ENCODE data around the gene RNF103. TPM values are rescaled to one million over a fixed set of nuclear protein-coding genes. Genes with fewer than 3 reads are reported as not detected.

The RNF103 gene
- total and polyA plus RNA-seq, 2 of the 13 experiments (the other 11 are each of a cell fraction or from before 2014, with no cell fraction given): 19.8 to 21.1 TPM

GRCh38 chr2:86649119-86649947, 25.7 kb upstream of the RNF103 start (continued):
- no peak for TF ChIP-seq ZBTB37 (CRISPR knock-in tag; IDR thresholded peaks at IDR 0.05)
- TF ChIP-seq NAIF1 (CRISPR knock-in tag; IDR thresholded peaks at IDR 0.05; ENCODE audit: borderline replicate concordance): peak; percentile 59; the same call in 1 of the 2 replicates
- no peak for TF ChIP-seq ZNF225 (CRISPR knock-in tag; IDR thresholded peaks at IDR 0.05)
- TF ChIP-seq IRF9 (CRISPR knock-in tag; IDR thresholded peaks at IDR 0.05; ENCODE audit: borderline replicate concordance): no peak
- TF ChIP-seq SCMH1 (CRISPR knock-in tag; IDR thresholded peaks at IDR 0.05; ENCODE audit: borderline replicate concordance): no peak
- TF ChIP-seq ZNF850 (CRISPR knock-in tag; conservative IDR thresholded peaks at IDR 0.05): no peak
- TF ChIP-seq DPF2 (CRISPR knock-in tag; IDR thresholded peaks at IDR 0.05; ENCODE audit: borderline replicate concordance, low read depth): peak; percentile 54; the same call in 1 of the 2 replicates
- no peak for TF ChIP-seq ZNF576 (CRISPR knock-in tag; IDR thresholded peaks at IDR 0.05)
- 0 out of 2 replicates have a peak, but pooled peaks have one; percentile 8 for TF ChIP-seq HNF1B (CRISPR knock-in tag; IDR thresholded peaks at IDR 0.05)
- no peak for TF ChIP-seq ZNF296 (CRISPR knock-in tag; conservative IDR thresholded peaks at IDR 0.05)
- TF ChIP-seq ZNF318 (CRISPR knock-in tag; IDR thresholded peaks at IDR 0.05): no peak
- no peak for TF ChIP-seq SP140L (CRISPR knock-in tag; IDR thresholded peaks at IDR 0.05; ENCODE audit: borderline replicate concordance)
- no peak for TF ChIP-seq ZFP36L2 (CRISPR knock-in tag; IDR thresholded peaks at IDR 0.05)
- TF ChIP-seq CEBPB (IDR thresholded peaks at IDR 0.05; ENCODE audit: borderline replicate concordance, low read depth, low read length): peak; percentile 80; the same call in 1 of the 2 replicates
- peak; percentile 69 for TF ChIP-seq MIXL1 (CRISPR knock-in tag; IDR thresholded peaks at IDR 0.05)
- no peak for TF ChIP-seq ZKSCAN1 (IDR thresholded peaks at IDR 0.05; ENCODE audit: low read length)

All from HepG2 (cell line).